ENCODE measurements around the gene SLC39A11. TPM values are rescaled to one million over a fixed set of nuclear protein-coding genes. Genes with fewer than 3 reads are reported as not detected.

Gene SLC39A11
- total RNA-seq, 1 experiment from 2014 or later = 15.2 TPM

DNA sequence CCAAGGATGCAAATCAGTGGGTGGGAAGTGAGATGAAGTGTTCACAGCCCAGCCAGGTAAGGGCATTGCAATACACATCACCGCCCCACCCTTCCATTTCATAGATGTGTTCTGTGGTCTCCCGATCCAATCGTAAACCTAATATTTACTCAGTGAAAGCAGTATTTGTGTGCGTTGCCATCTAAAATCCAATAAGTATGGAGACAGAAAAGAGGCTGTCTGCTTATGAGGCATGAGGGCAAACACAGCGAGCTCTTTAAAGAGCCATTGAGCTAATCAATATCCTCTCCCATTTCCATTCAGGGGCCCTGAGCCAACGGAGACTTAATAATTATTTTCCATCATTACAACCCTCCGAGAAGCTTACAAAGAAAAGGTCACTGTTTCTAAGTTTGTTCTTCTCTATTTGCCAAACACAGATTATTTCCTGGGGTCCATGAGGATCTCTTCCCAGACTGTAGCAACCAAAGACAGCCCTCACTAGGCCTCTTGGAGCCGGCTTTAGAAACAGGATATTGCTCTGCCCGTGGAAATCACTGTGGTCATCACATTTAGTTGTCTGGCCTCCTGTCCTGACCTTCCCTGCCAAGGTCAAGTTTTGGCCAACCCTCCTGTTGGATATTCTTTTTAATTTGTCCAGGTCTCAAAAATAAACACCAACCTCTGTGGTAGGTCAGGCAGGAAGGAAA, 120.1 kb downstream of the SLC39A11 start:
- Histone ChIP-seq H2BK12ac (ENCODE audit: insufficient read length, low read depth, low read length) (no peak overlapping the region), H3K4me2 (ENCODE audit: insufficient read depth, insufficient read length, low read length) (no peak overlapping the region), H4K5ac (ENCODE audit: insufficient read length, low read depth, low read length) (no peak overlapping the region), H3T11ph (ENCODE audit: low read length) (no peak overlapping the region), H3K14ac (ENCODE audit: insufficient read depth, low read length) (no peak overlapping the region), H3K9ac (ENCODE audit: extremely low read depth, insufficient read length, low read length) (no peak overlapping the region), H3K4me1 (ENCODE audit: insufficient read depth, low read length) (no peaks in the 10 kb centered on the region), H3K4ac (ENCODE audit: low read depth, low read length) (no peak overlapping the region), H4K91ac (ENCODE audit: insufficient read length, low read depth, low read length) (no peak overlapping the region), H4K20me1 (ENCODE audit: control insufficient read depth, insufficient read depth, insufficient read length) (no peaks in the 10 kb centered on the region), H3K9me3 (ENCODE audit: control insufficient read depth, low read depth, low read length) (no peaks in the 10 kb centered on the region), H3K27me3 (ENCODE audit: insufficient read depth, low read length) (no peaks in the 10 kb centered on the region), H3K23me2 (ENCODE audit: insufficient read length, low read depth, low read length, poor library complexity, severe bottlenecking) (no peaks in the 10 kb centered on the region), H2BK5ac (ENCODE audit: insufficient read length, low read length) (no peak overlapping the region), H3K79me2 (ENCODE audit: insufficient read depth, low read length) (no peaks in the 10 kb centered on the region), H2BK20ac (ENCODE audit: low read depth, low read length, poor library complexity, severe bottlenecking) (no peak overlapping the region), H3K18ac (ENCODE audit: insufficient read length, low read depth, low read length) (no peak overlapping the region), H2AFZ (ENCODE audit: low read length) (no peak overlapping the region), H3K56ac (ENCODE audit: insufficient read length, low read depth, low read length) (no peak overlapping the region), H2AK5ac (ENCODE audit: insufficient read length, low read length) (no peak overlapping the region), H4K8ac (replicated peaks; ENCODE audit: insufficient read length, low read depth, low read length) (no peak overlapping the region), H3K23ac (ENCODE audit: insufficient read length, low read depth, low read length) (no peak overlapping the region), H3K79me1 (ENCODE audit: insufficient read depth, low read depth, low read length, poor library complexity, severe bottlenecking) (no peaks in the 10 kb centered on the region), H3K27ac (ENCODE audit: insufficient read length, low read depth, low read length) (no peak overlapping the region), H2BK15ac (ENCODE audit: low read depth, low read length) (no peak overlapping the region), H2BK120ac (ENCODE audit: low read depth, low read length, poor library complexity, severe bottlenecking) (no peak overlapping the region)
- peaks cover 24 to 25% of the 10 kb centered on the region in 2 experiments for H3K4me1 Mint-ChIP-seq
- no peaks in the 10 kb centered on the region for H3K27me3 Mint-ChIP-seq (ENCODE audit: low read depth)
- no peak overlapping the region; a peak in 1 of 7 replicates for H3K27ac Mint-ChIP-seq
- H3K4me3 Mint-ChIP-seq = no peak overlapping the region
- no peak for DNase-seq
- TF ChIP-seq, protein P1, sequence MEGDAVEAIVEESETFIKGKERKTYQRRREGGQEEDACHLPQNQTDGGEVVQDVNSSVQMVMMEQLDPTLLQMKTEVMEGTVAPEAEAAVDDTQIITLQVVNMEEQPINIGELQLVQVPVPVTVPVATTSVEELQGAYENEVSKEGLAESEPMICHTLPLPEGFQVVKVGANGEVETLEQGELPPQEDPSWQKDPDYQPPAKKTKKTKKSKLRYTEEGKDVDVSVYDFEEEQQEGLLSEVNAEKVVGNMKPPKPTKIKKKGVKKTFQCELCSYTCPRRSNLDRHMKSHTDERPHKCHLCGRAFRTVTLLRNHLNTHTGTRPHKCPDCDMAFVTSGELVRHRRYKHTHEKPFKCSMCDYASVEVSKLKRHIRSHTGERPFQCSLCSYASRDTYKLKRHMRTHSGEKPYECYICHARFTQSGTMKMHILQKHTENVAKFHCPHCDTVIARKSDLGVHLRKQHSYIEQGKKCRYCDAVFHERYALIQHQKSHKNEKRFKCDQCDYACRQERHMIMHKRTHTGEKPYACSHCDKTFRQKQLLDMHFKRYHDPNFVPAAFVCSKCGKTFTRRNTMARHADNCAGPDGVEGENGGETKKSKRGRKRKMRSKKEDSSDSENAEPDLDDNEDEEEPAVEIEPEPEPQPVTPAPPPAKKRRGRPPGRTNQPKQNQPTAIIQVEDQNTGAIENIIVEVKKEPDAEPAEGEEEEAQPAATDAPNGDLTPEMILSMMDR (conservative IDR thresholded peaks at IDR 0.05) = no peak
- no CpG with 5 or more reads among the region's 9 CpGs for WGBS (ENCODE audit: extremely low coverage, insufficient read length, low lambda C conversion rate)
- H3K36me3 Mint-ChIP-seq (ENCODE audit: insufficient read depth in 1 of 3, low read depth in 3 of 3) = peaks cover 0 to 2% (median 2%) of the 10 kb centered on the region in 3 experiments; a peak in 3 of 7 replicates
- peaks cover 5 to 7% of the 10 kb centered on the region in 2 experiments for H3K9me3 Mint-ChIP-seq
